ENCODE results near the gene HOXC10.

DNA sequence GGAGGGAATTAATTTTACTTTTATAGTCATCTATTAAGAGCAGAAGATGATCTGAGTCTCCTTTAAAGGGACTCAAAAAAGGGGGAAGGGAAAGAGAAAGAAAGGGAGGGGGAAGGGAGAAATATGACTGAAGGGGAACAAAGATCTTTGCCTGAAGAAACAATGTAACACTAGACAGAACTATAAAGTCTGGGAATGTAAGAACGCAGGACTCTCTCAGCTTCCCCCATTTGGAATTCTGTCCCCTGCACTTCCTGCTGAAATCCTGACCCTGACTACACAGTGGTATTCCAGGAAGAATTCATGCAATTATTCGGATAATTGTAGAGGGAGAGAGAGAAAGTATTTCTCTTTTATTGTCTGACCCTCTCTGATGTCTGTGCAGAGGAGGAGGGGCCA, 20.6 kb upstream of the HOXC10 start:
- TF ChIP-seq, protein P1, sequence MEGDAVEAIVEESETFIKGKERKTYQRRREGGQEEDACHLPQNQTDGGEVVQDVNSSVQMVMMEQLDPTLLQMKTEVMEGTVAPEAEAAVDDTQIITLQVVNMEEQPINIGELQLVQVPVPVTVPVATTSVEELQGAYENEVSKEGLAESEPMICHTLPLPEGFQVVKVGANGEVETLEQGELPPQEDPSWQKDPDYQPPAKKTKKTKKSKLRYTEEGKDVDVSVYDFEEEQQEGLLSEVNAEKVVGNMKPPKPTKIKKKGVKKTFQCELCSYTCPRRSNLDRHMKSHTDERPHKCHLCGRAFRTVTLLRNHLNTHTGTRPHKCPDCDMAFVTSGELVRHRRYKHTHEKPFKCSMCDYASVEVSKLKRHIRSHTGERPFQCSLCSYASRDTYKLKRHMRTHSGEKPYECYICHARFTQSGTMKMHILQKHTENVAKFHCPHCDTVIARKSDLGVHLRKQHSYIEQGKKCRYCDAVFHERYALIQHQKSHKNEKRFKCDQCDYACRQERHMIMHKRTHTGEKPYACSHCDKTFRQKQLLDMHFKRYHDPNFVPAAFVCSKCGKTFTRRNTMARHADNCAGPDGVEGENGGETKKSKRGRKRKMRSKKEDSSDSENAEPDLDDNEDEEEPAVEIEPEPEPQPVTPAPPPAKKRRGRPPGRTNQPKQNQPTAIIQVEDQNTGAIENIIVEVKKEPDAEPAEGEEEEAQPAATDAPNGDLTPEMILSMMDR (IDR thresholded peaks at IDR 0.05): no peak
- TF ChIP-seq POLR2A (IDR thresholded peaks at IDR 0.05): no peak
